Mucosa of descending colon (tissue), 3 donors: ENCODE data around the gene DYRK2. TPM values are rescaled to one million over a fixed set of nuclear protein-coding genes. Genes with fewer than 3 reads are reported as not detected.

ENCODE experiments used
- ATAC-seq: fragments of 200-7000 bp; cut with Tn5 transposase; one replicate; pipeline ENCODE4 v1.9.1; 2020; ENCODE audit warnings: mild to moderate bottlenecking, moderate library complexity
- DNase-seq, 3 donors: peaks; one replicate each; pipeline ENCODE4 v3.0.0-alpha.2; 2020
- H3K36me3 ChIP-seq: fragments of 200-600 bp; one replicate; pipeline ENCODE4 v1.8.0; 2021; ENCODE audit warnings: low read depth, mild to moderate bottlenecking
- H3K4me1 ChIP-seq: fragments of 200-600 bp; one replicate; pipeline ENCODE4 v1.8.0; 2021; ENCODE audit warnings: low read depth, mild to moderate bottlenecking
- H3K4me3 ChIP-seq: fragments of 200-600 bp; one replicate; pipeline ENCODE4 v1.8.0; 2021; ENCODE audit warnings: mild to moderate bottlenecking
- H3K9me3 ChIP-seq: fragments of 200-600 bp; one replicate; pipeline ENCODE4 v1.8.0; 2021; ENCODE audit warnings: mild to moderate bottlenecking
- intact Hi-C, 2 donors: fragments of 100-400 bp; cut with DNase I in 1 of 2; cut with micrococcal nuclease in 1 of 2; formaldehyde crosslinking; loops; one replicate each; pipeline versions ENCODE4 v1.11.0 to v1.11.1; 2022; cut with DNase I, micrococcal nuclease
- total RNA-seq, 3 donors: library from RNA; stranded (reverse); fragmentation: NEBNext Ultra II Directional in 2 of 3; extraction: Animal tissue kit (Norgen Biotek cat#: 25700) in 2 of 3; gene quantifications; one replicate each; pipeline versions ENCODE4 v1.2.1 to v1.2.4, GENCODE V29; 2021 to 2023
- TF ChIP-seq, protein P1 (sequence below): fragments of 200-600 bp; IDR thresholded peaks from one replicate; pipeline ENCODE4 v1.8.0; 2022; ENCODE audit warnings: antibody characterized with exemption, mild to moderate bottlenecking
- donor health status: DM: no; HTN: no; CAD: no; lungs with moderate emphysema.
- donor health status: DM: no; HTN: no; CAD: no.
- donor health status: DM: no; HTN: yes; CAD: no.

Gene DYRK2
- total RNA-seq, 3 donors from 2014 or later: 65.2 to 161 (median 111) TPM

DNA sequence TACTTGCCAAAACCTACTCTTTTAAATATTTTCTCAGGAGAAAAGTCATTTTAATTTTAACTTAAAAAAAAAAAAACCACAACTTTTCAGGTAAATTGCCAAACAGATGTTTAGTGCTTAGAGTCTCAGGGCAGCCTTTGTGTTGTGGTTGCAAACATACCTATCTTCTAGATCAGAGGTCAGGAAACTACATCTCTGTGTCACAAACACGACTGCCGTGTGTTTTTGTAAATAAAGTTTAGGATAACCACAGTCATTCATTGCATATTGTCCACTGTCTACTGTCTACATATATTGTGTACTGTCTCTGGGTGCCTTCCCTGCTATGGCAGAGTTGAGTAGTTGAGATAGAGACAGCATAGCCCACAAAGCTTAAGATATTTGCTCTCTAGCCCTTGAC, 48.9 kb downstream of the DYRK2 start:
- Histone ChIP-seq H3K36me3 (no peaks in the 10 kb centered on the region), H3K4me3 (no peak overlapping the region), H3K4me1 (no peaks in the 10 kb centered on the region), H3K9me3 (no peaks in the 10 kb centered on the region)
- DNase-seq (no peak), ATAC-seq (peak; percentile 32)
- intact Hi-C loops: no loop called here
- TF ChIP-seq, protein P1, sequence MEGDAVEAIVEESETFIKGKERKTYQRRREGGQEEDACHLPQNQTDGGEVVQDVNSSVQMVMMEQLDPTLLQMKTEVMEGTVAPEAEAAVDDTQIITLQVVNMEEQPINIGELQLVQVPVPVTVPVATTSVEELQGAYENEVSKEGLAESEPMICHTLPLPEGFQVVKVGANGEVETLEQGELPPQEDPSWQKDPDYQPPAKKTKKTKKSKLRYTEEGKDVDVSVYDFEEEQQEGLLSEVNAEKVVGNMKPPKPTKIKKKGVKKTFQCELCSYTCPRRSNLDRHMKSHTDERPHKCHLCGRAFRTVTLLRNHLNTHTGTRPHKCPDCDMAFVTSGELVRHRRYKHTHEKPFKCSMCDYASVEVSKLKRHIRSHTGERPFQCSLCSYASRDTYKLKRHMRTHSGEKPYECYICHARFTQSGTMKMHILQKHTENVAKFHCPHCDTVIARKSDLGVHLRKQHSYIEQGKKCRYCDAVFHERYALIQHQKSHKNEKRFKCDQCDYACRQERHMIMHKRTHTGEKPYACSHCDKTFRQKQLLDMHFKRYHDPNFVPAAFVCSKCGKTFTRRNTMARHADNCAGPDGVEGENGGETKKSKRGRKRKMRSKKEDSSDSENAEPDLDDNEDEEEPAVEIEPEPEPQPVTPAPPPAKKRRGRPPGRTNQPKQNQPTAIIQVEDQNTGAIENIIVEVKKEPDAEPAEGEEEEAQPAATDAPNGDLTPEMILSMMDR: no peak

DNA sequence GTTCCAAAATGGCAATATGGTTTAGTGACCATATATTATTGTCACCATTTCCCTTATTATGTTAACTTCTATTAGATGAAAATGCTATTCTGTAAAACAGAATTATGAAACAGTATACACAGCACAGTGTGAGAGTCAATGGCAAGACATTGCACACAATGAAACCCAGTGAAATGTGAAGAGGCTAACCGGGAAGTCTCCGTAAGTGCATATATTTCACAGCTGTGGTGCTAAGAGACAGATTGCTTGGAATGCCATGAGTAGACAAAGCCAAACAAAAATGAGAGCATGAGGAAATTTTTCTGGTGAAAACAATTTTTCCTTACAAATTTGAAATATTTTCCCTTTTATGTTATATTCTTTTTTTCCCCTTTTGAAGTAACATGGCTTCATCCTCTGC, 49.4 kb downstream of the DYRK2 start:
- no peak for ATAC-seq
- H3K4me3 ChIP-seq: no peak overlapping the region
- no peak for DNase-seq
- H3K9me3 ChIP-seq: no peaks in the 10 kb centered on the region
- H3K4me1 ChIP-seq: no peaks in the 10 kb centered on the region
- TF ChIP-seq, protein P1: no peak
- no peaks in the 10 kb centered on the region for H3K36me3 ChIP-seq
- intact Hi-C loops: no loop called here

DNA sequence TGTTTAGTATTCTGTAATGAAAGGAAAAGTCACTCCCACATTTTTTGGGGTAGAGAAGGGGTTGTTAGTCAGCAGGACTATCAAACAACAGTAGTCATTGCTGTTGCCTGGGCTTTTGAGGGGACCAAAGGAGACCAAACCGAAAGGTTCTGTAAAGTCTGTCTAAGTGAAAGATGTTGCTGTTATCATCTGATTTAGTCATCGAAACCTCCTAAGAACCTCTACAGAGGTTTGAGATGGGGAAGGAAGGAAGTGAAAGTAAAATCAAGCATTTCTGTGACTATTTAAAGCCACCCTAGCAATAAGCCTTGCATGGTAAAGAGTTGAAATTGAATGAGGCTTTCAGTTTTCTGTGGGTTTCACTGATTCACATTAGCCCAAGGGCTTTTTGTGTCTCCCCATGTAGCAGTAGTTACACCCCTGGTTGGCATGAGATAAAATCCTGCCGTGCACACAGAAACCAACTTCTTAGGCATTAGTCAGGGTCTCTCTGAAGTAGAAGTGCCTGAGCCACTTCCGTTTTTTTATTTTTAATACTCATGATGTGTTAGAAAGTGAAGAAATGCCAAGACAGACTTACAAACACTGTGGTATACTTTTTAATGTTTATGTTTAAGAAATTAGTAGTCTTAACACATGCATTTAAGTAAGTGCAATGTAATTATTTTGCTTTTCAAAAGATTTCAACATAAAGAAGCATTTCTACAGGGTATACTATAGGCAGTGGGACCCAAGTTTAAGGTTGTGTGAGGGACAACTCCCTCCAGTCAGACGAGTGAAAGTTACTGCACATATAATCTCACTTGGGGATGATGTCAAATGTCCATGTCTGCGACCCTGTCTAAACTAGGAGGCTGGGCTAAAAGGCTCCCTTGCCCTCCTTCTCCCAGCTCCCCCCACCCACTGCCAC, 50.4 kb downstream of the DYRK2 start:
- DNase-seq (no peak), ATAC-seq (peak; percentile 65)
- H3K4me3 ChIP-seq: no peak overlapping the region

DNA sequence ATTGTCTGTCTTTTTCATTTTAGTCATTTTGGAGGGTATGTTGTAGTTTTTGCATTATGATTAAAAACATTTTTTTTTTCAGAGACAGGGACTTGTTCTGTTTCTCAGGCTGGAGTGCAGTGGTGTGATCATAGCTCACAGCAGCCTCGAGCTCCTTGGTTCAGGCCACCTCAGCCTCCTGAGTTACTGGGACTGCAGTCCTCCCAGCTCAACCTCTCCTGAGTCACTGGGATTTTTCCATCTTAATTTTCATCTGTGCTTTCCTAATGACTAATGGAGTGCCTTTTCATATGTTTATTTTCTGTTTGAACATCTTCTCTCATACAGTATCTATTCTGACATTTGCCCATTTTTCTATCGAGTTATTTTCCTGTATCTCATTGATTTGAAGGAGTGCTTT, 52.6 kb downstream of the DYRK2 start:
- ATAC-seq: no peak
- Histone ChIP-seq H3K4me3 (no peak overlapping the region), H3K9me3 (no peaks in the 10 kb centered on the region), H3K4me1 (no peaks in the 10 kb centered on the region), H3K36me3 (no peaks in the 10 kb centered on the region)
- intact Hi-C loops: no loop called here
- TF ChIP-seq, protein P1: no peak
- no peak for DNase-seq

More for the DNA sequence above, 50.4 kb downstream of the DYRK2 start:
- intact Hi-C loops: no loop called here
- Histone ChIP-seq H3K9me3 (no peaks in the 10 kb centered on the region), H3K36me3 (no peaks in the 10 kb centered on the region), H3K4me1 (no peaks in the 10 kb centered on the region)
- TF ChIP-seq, protein P1: no peak

DNA sequence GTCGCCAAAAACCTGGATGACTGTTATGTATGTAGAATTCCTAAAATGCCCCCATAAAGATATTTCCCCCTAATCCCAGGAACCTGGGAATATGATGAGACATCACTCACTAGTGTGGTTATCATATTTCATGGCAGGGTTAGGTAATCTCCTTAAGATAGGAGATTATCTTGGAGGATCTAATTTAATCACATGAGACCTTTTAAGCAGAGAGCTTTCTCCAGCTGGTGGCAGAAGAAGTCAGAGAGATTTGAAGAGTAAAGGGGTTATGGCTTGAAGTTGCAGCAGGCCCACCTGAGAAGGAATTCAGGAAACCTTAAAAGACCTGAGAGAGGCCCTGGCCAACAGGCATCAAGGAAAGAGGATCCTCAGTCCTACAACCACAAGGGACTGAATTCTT, 53.6 kb downstream of the DYRK2 start:
- no peaks in the 10 kb centered on the region for H3K4me1 ChIP-seq
- intact Hi-C loops: no loop called here
- H3K4me3 ChIP-seq: no peak overlapping the region
- ATAC-seq: no peak
- TF ChIP-seq, protein P1: no peak
- DNase-seq: no peak
- no peaks in the 10 kb centered on the region for H3K9me3 ChIP-seq
- H3K36me3 ChIP-seq: no peaks in the 10 kb centered on the region
